Measurements from ENCODE around the gene KLHDC4.

GRCh38 chr16:87740909-87741424 lies 24.8 kb downstream of the KLHDC4 start:
- no peak for TF ChIP-seq CTCF (IDR thresholded peaks at IDR 0.05)
- TF ChIP-seq CEBPB (IDR thresholded peaks at IDR 0.05), result no peak
- TF ChIP-seq POLR2A (IDR thresholded peaks at IDR 0.05; ENCODE audit: low read length), result no peak
- TF ChIP-seq EP300 (IDR thresholded peaks at IDR 0.05), result no peak
- TF ChIP-seq CBX2 (IDR thresholded peaks at IDR 0.05; ENCODE audit: borderline replicate concordance, low read depth), result no peak
- TF ChIP-seq TFCP2L1 (CRISPR knock-in tag; IDR thresholded peaks at IDR 0.05), result no peak
- no peak for TF ChIP-seq RAD21 (conservative IDR thresholded peaks at IDR 0.05 in 1 of 2, IDR thresholded peaks at IDR 0.05 in 1 of 2)
- no peak for TF ChIP-seq KDM5A (IDR thresholded peaks at IDR 0.05)
- TF ChIP-seq FOXS1 (CRISPR knock-in tag; IDR thresholded peaks at IDR 0.05), result no peak
- no peak for TF ChIP-seq EHMT2 (IDR thresholded peaks at IDR 0.05; ENCODE audit: low read depth)
- no peak for TF ChIP-seq RCOR1 (IDR thresholded peaks at IDR 0.05; ENCODE audit: low read depth, low read length)
